ELR (cell line): ENCODE data around the gene C5AR1.
"Not testable (repeated sequence)": the region's sequence is repeated elsewhere in the genome, so short reads cannot be mapped to it uniquely, and the experiment has no call there.

Source experiments
- DNase-seq: peaks from one replicate; pipeline ENCODE4 v3.0.0-alpha.2; 2015; ENCODE audit warnings: low read depth

Gene C5AR1

GRCh38 chr19:47309608-47310007 is at the start of gene C5AR1:
Gene C5AR1, plus strand, starts transcription at chr19:47309861. Its CDS starts 35 bp downstream, at chr19:47309896.
- DNase-seq: peak; percentile 18

- no peak for DNase-seq
These were observed 49.2 kb upstream of the C5AR1 start for GRCh38 chr19:47260476-47260875.

GRCh38 chr19:47261946-47262793 is 47.5 kb upstream of the C5AR1 start:
- DNase-seq: not testable (repeated sequence)

GRCh38 chr19:47264629-47265028 is 45.0 kb upstream of the C5AR1 start:
- DNase-seq: no peak

- DNase-seq: no peak
These were observed 43.2 kb upstream of the C5AR1 start for GRCh38 chr19:47266401-47266941.

GRCh38 chr19:47267350-47267759 is 42.3 kb upstream of the C5AR1 start:
- no peak for DNase-seq

GRCh38 chr19:47268028-47268427 is 41.6 kb upstream of the C5AR1 start:
- no peak for DNase-seq

GRCh38 chr19:47269596-47269995 is 40.1 kb upstream of the C5AR1 start:
- DNase-seq: no peak

GRCh38 chr19:47270408-47270807 is 39.3 kb upstream of the C5AR1 start:
- DNase-seq: no peak

GRCh38 chr19:47271949-47272348 is 37.7 kb upstream of the C5AR1 start:
- no peak for DNase-seq

GRCh38 chr19:47272448-47273312 is 37.0 kb upstream of the C5AR1 start:
- peak; percentile 11 for DNase-seq

GRCh38 chr19:47273313-47274070 is 36.2 kb upstream of the C5AR1 start:
- peak; percentile 92 for DNase-seq

- peak; percentile 91 for DNase-seq
These were observed 35.4 kb upstream of the C5AR1 start, which contains the start of gene INAFM1 for GRCh38 chr19:47274071-47274890. Gene INAFM1, plus strand, starts transcription at chr19:47274885. Its CDS starts 35 bp downstream, at chr19:47274920.

GRCh38 chr19:47274891-47275761 is 34.5 kb upstream of the C5AR1 start:
- DNase-seq: peak; percentile 22

GRCh38 chr19:47275791-47276461 is 33.7 kb upstream of the C5AR1 start:
- DNase-seq: peak; percentile 42

GRCh38 chr19:47276513-47276912 is 33.1 kb upstream of the C5AR1 start:
- not testable (repeated sequence) for DNase-seq

GRCh38 chr19:47280183-47280797 is 29.4 kb upstream of the C5AR1 start:
- DNase-seq: peak; percentile 56

GRCh38 chr19:47283405-47284059 is 26.1 kb upstream of the C5AR1 start:
- no peak for DNase-seq
